Measurements from ENCODE around the gene PAX8. TPM values are rescaled to one million over a fixed set of nuclear protein-coding genes. Genes with fewer than 3 reads are reported as not detected.
A peak's percentile ranks its signal among the peaks of the same experiment; 100 is the strongest.

Gene PAX8
- total RNA-seq, 1 donor from 2014 or later = 118 TPM

DNA sequence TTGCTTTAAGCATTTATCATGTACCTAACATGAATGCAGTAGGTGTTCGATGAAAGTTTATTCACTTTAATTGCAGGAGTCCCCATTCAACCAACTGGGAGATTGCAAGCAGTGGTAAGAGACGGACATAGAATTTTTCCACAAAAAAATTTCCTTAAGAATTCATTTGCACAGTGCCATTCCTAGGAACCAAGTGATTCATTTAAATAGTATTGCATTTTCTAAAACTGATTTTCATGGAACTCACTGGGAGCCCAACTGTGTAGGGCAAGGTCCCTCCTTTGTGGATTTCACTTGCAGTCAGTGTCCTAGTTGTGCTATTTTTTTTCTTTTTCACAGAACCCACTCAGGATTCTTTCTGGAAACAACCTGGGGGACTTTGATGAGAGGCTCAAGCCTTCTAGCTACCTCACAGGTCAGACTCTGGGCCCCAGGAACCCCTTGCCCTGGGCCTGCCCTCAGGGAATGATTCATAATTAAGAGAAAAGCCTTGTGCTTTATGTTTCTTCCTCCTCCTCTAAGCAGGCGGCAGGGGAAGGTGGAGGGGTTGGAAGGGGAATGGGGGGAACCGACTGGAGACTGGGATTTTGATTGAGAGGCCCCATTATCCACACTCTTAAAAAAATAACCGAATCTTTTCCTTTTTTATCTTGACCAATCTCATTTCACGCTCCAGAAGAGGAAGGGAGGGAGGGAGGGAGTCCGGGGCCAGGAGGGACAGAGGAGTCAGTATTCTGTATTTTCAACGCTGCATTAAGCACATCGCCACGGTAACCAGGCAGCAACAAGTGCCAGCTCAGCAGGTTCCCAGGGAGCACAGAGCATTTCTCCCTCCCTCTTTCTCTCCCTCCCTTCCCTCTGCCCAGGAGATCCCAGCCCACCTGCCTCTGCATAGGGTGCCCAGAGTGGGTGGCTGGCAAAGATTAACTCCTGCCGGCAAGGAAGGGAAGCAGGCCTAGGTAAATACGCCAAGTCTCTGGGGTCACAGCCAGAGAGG lies 53.2 kb downstream of the PAX8 start:
- TF ChIP-seq, protein P1, sequence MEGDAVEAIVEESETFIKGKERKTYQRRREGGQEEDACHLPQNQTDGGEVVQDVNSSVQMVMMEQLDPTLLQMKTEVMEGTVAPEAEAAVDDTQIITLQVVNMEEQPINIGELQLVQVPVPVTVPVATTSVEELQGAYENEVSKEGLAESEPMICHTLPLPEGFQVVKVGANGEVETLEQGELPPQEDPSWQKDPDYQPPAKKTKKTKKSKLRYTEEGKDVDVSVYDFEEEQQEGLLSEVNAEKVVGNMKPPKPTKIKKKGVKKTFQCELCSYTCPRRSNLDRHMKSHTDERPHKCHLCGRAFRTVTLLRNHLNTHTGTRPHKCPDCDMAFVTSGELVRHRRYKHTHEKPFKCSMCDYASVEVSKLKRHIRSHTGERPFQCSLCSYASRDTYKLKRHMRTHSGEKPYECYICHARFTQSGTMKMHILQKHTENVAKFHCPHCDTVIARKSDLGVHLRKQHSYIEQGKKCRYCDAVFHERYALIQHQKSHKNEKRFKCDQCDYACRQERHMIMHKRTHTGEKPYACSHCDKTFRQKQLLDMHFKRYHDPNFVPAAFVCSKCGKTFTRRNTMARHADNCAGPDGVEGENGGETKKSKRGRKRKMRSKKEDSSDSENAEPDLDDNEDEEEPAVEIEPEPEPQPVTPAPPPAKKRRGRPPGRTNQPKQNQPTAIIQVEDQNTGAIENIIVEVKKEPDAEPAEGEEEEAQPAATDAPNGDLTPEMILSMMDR (IDR thresholded peaks at IDR 0.05; ENCODE audit: insufficient read depth, low read length, poor library complexity, severe bottlenecking) = no peak
- Histone ChIP-seq H3K4me3 (ENCODE audit: low read depth, low read length) (no peak overlapping the region), H3K27me3 (ENCODE audit: control insufficient read depth, insufficient read depth, low read length) (no peaks in the 10 kb centered on the region), H3K36me3 (ENCODE audit: control insufficient read depth, insufficient read depth, low read length) (peaks cover 7% of the 10 kb centered on the region)
- DNase-seq (ENCODE audit: low read depth) = peak; percentile 94

DNA sequence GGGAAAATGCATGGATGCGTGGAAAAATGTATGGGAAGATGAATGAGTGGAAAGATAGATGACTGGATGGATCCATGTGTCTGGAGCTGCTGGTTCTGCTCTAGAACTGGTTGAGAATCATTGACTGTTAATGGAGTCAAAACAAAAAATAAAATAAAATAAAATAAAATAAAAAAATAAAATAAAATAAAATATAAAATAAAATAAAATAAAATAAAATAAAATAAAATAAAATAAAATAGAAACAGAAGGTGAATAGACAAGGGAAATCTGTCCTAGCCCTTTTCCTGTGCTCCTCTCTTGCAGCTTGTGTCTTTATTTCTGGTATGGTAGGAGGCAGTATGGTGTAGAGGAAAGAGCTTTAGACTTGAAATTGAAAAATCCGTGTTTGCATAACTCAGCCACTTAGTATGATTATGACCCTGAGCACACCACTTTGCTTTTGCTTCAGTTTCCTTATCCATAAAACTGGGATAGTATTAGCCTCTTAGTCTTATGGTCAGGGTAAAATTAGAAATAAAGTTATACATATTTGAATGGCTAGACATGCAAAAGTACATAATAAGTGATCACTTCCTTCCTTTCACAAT lies 54.0 kb downstream of the PAX8 start:
- Histone ChIP-seq H3K4me3 (ENCODE audit: low read depth, low read length) (no peak overlapping the region), H3K27me3 (ENCODE audit: control insufficient read depth, insufficient read depth, low read length) (no peaks in the 10 kb centered on the region), H3K36me3 (ENCODE audit: control insufficient read depth, insufficient read depth, low read length) (peaks cover 7% of the 10 kb centered on the region)
- TF ChIP-seq, protein P1 (IDR thresholded peaks at IDR 0.05; ENCODE audit: insufficient read depth, low read length, poor library complexity, severe bottlenecking) = no peak
- no peak for DNase-seq (ENCODE audit: low read depth)

DNA sequence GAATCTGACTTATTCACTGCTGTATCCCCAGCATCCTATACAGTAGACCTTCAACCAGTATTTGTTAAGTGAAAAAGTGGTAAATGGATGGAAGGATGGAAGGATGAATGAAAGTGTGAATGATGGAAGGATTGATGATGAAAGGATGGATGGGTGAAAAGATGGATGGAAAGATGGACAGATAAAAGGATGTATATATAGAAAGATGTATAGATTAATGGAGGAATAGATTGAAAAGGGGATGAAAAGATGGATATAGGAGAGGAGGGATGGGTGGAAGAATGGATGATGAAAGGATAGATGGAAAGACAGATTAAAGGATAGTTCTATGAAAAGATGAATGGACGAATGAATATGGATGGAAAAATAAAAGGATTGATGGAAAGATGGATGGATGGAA lies 54.9 kb downstream of the PAX8 start:
- TF ChIP-seq, protein P1 (IDR thresholded peaks at IDR 0.05; ENCODE audit: insufficient read depth, low read length, poor library complexity, severe bottlenecking) = no peak
- H3K27me3 ChIP-seq (ENCODE audit: control insufficient read depth, insufficient read depth, low read length) = no peaks in the 10 kb centered on the region
- DNase-seq (ENCODE audit: low read depth) = no peak
- peaks cover 7% of the 10 kb centered on the region for H3K36me3 ChIP-seq (ENCODE audit: control insufficient read depth, insufficient read depth, low read length)
- no peak overlapping the region for H3K4me3 ChIP-seq (ENCODE audit: low read depth, low read length)

DNA sequence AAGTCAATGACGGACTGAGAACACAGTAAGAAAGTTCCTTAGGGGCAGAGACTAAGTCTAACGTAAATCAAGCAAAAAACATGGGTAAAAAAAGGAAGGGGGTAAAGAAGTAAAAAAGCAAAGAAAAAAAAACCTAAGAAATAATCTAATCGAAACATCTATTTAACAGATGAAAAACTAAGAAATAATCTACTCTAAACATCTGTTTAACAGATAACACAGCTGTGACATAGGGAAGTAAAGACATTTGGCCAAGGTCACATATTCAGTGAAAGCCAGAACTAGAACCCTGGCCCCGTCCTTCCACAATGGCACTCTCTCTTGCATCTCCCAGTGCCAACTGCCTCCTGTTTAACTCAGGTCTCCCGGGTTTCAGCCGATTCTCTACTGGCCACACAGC lies 56.9 kb downstream of the PAX8 start:
- H3K27me3 ChIP-seq (ENCODE audit: control insufficient read depth, insufficient read depth, low read length) = no peaks in the 10 kb centered on the region
- TF ChIP-seq, protein P1 (IDR thresholded peaks at IDR 0.05; ENCODE audit: insufficient read depth, low read length, poor library complexity, severe bottlenecking) = no peak
- no peak overlapping the region for H3K4me3 ChIP-seq (ENCODE audit: low read depth, low read length)
- no peak for DNase-seq (ENCODE audit: low read depth)
- peaks cover 6% of the 10 kb centered on the region for H3K36me3 ChIP-seq (ENCODE audit: control insufficient read depth, insufficient read depth, low read length)

DNA sequence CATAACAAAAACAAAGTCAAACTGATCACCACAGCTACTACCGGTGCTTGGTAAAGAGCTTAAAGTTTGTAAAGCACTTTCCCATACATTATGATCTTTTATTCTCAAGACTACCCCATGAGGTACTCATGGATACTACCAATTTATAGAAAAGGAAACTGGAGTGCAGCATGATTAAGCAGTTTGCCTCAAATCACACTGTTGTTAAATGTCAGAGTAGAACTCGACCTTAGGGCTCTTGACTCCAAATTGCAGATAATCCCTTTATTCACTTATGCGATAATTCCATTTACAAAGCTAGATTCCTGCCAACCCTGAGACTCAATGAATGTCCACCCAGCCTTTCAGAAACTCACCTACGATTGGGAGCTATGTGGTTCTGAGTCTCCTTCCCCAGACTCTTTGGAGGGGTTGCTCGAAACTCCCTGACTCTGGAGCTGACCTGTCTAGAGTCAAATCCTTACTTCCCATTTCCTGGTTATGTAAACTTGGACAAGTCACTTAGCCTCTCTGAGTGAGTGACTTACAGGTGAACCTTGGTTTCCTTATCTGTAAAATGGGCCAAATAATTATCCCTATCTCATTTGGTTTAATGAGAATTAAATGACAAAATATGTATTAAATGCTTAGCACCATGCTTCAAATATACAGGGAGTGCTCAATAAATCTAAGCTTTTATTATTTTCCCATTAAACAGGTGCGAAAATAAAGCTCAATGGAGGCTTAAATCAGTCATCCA lies 57.6 kb downstream of the PAX8 start:
- Histone ChIP-seq H3K36me3 (ENCODE audit: control insufficient read depth, insufficient read depth, low read length) (peaks cover 6% of the 10 kb centered on the region), H3K4me3 (ENCODE audit: low read depth, low read length) (no peak overlapping the region), H3K27me3 (ENCODE audit: control insufficient read depth, insufficient read depth, low read length) (no peaks in the 10 kb centered on the region)
- TF ChIP-seq, protein P1 (IDR thresholded peaks at IDR 0.05; ENCODE audit: insufficient read depth, low read length, poor library complexity, severe bottlenecking) = no peak
- no peak for DNase-seq (ENCODE audit: low read depth)

Data from kidney epithelial cell (primary cell).